Mammary epithelial cell (primary cell): Measurements from ENCODE around the gene MIS12.

Experiments used
- CTCF ChIP-seq, 2 donors: IDR thresholded peaks in 1 of 2; conservative IDR thresholded peaks in 1 of 2; 2 replicates each; pipeline ENCODE4 v1.5.1; 2011 to 2012; ENCODE audit warnings: inconsistent platforms in 2 of 2, low read length in 2 of 2, mild to moderate bottlenecking in 2 of 2, control low read depth in 1 of 2, low read depth in 1 of 2; ENCODE audit not compliant: insufficient read depth in 1 of 2; ENCODE audit errors: extremely low read depth in 1 of 2
- EZH2 ChIP-seq: IDR thresholded peaks from 2 replicates; pipeline ENCODE4 v1.6.1; 2012; ENCODE audit warnings: low read length, inconsistent platforms, borderline replicate concordance

GRCh38 chr17:5488752-5489151, 2.4 kb downstream of the MIS12 start:
- TF ChIP-seq CTCF (conservative IDR thresholded peaks at IDR 0.05 in 1 of 2, IDR thresholded peaks at IDR 0.05 in 1 of 2; ENCODE audit: extremely low read depth in 1 of 2, insufficient read depth in 1 of 2, low read depth in 1 of 2, low read length in 2 of 2) (no peak), EZH2 (no peak)
